GM15510 (cell line): ENCODE measurements around the gene GNA12.

Source experiments
- POLR2A ChIP-seq: IDR thresholded peaks from 3 replicates; pipeline ENCODE4 v1.6.1; 2011; ENCODE audit warnings: borderline replicate concordance; ENCODE audit not compliant: insufficient read length; ENCODE audit errors: extremely low read depth

GNA12 gene

GRCh38 chr7:2873686-2874551, 29.8 kb upstream of the GNA12 start:
- TF ChIP-seq POLR2A, result peak; percentile 55

DNA sequence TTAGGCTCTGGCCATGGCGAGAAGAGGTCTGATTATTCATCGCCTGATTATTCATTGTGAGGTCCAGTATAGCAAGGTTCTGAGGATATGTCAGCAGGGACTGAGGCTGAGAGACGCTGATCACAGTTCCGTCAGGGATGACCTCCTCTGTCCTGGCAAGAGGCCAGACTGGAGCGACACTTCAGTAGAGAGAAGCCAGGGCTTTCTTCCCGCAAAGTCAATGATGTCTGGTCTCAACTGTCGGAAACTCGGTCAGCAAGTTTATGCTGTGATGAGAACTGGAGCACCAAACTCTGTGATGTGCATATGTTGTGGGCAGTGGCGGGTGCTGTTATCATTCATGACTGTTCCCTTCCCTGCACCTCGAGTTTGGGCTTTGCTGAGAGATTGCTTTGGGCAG, 29.0 kb upstream of the GNA12 start:
- TF ChIP-seq POLR2A, result no peak

DNA sequence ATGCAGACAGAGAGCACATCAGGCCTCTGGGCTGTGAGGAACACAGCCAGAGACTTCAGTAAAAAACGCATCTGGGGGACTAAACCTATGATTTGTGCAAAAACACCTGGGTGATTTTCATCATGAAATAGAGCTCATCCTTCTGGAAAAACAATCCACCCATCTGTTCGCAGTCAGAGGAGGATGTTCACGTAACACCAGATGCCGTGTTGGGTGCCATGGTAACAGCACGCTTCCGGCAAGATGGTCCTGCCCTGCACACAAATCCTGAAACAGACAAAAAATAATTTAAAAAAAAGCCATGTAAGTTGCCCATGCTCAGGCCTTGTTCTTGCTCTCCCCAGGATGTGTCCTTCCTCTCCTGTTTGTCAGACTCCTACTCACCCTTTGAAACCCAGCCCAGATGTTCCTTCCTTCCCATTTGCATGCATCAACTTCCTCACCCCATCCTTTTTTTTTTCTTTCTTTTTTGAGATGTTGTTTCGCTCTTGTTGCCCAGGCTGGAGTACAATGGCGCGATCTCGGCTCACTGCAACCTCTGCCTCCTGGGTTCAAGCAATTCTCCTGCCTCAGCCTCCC, 28.3 kb upstream of the GNA12 start:
- no peak for TF ChIP-seq POLR2A

- TF ChIP-seq POLR2A, result no peak
These were observed 26.4 kb upstream of the GNA12 start for GRCh38 chr7:2870471-2870931.

GRCh38 chr7:2869981-2870380, 25.9 kb upstream of the GNA12 start:
- no peak for TF ChIP-seq POLR2A

DNA sequence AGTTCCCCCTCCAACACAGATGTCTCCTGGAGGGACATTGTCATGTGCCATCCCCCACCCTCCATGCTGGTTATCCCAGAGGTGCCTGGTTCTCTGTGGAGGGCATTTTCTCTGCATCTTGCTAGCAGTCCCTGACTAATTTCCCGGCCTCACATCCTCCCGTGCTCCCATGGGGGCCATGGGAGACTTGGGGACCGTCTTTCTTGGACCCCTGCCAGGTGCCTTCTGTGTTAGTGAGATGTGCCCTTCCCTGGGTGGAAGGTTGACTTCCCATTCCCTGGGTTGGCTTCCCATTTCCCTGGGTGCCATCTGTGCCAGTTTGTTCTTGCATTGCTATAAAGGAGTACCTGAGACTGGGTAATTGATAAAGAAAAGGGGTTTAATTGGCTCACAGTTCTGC, 22.5 kb upstream of the GNA12 start:
- no peak for TF ChIP-seq POLR2A

GRCh38 chr7:2864999-2865670, 21.0 kb upstream of the GNA12 start:
- no peak for TF ChIP-seq POLR2A

GRCh38 chr7:2864204-2864985, 20.3 kb upstream of the GNA12 start:
- TF ChIP-seq POLR2A, result no peak

- peak; percentile 64 for TF ChIP-seq POLR2A
These were observed 19.5 kb upstream of the GNA12 start for GRCh38 chr7:2863461-2864066.

GRCh38 chr7:2862831-2863361, 18.8 kb upstream of the GNA12 start:
- TF ChIP-seq POLR2A, result no peak

GRCh38 chr7:2861509-2861908, 17.4 kb upstream of the GNA12 start:
- TF ChIP-seq POLR2A, result no peak

DNA sequence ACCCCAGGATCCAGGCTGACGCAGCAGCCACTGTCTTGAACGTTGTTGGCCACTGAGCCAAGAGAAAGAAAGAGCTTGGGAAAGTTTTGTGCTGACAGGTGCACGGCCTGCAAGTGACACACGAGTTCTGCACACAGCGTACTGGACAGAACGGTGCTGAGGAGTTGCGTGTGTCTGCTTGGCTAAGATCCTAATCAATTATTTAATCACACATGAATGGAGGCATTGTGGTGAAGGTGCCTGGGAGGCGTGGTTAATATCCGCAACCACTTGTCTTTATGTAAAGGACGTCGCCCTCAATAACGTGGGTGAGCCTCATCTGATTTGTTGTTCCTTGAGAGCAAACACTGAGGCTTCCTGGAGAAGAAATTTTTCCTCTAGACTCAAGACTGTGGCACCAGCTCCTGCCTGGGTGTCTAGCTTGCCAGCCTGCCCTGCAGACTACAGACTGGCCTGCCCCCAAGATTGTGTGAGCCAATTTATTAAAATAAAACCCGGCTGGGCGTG, 16.6 kb upstream of the GNA12 start:
- no peak for TF ChIP-seq POLR2A

- TF ChIP-seq POLR2A, result no peak
These were observed 15.8 kb upstream of the GNA12 start for GRCh38 chr7:2859952-2860351.

GRCh38 chr7:2858621-2859020, 14.5 kb upstream of the GNA12 start:
- TF ChIP-seq POLR2A, result no peak
